Measurements from ENCODE around the gene NHEJ1.

The NHEJ1 gene

DNA sequence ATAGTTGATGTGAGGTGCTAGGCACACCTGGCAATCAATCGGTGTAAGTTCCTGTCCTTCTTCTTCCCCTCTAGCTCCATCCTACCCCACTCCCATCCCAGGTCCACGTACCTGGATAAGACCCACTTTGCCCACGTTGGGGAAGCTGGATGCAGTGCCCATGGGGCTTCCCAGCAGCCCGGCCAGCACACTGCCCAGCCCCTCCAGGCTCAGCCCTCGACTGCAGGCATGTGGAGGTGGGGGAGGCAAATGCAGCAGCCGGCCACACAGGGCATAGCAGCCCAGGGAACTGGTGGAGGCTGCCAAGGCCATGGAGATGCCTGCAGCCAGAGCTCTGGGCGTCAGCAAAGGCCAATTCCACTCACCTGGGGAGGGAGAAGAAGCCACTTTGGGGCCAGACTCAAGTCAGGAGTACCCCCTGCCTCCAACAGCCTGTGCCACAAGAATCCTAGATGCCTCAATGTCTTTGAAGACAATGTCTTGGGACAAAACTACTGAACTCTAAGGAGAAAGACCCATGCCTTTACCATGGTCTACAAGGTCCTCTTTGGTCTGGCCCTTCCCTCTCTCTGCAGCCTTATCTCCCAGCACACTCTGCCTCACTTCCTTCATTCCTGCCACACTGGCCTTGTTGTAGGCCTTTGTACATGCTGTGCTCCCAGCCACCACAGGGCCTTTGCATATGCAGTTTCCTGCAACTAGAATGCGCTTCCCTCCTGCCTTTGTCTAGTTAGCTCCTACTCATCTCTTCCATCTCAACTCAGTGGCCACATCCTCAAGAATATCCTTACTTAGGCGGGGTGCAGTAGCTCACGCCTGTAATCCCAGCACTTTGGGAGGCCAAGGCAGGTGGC lies 4.7 kb upstream of the NHEJ1 start:
- ChIA-PET POLR2A (no interaction called here), CTCF (interaction anchor here (1.0 to 4.3 kb wide), 8 partner anchors 11 to 362 kb away, joined by 3 to 28 read pairs (median 4); partner anchors contain the start of gene CNPPD1)
- WGBS (ENCODE audit: insufficient coverage): 89% methylated on average over 8 of the region's 10 CpGs
- Histone ChIP-seq H3K27me3 (replicated peaks in 2 of 5; ENCODE audit: control insufficient read depth in 4 of 5, insufficient read depth in 5 of 5, low read length in 4 of 5) (no peaks in the 10 kb centered on the region), H3K27ac (ENCODE audit: insufficient read depth in 1 of 2, low read depth in 1 of 2, low read length in 2 of 2, poor library complexity in 1 of 2, severe bottlenecking in 2 of 2) (no peak overlapping the region), H3K9me3 (ENCODE audit: control extremely low read depth in 1 of 5, control insufficient read depth in 4 of 5, insufficient read depth in 2 of 5, low read depth in 1 of 5, low read length in 4 of 5) (no peaks in the 10 kb centered on the region), H3K4me1 (ENCODE audit: control extremely low read depth in 1 of 4, control insufficient read depth in 4 of 4, insufficient read depth in 4 of 4, low read length in 3 of 4) (peaks cover 0 to 19% (median 10%) of the 10 kb centered on the region in 4 experiments), H3K36me3 (ENCODE audit: control insufficient read depth in 4 of 4, insufficient read depth in 4 of 4, low read length in 3 of 4) (no peaks in the 10 kb centered on the region), H3K4me3 (ENCODE audit: control insufficient read depth in 1 of 7, extremely low read depth in 1 of 7, insufficient read depth in 4 of 7, low read depth in 2 of 7, low read length in 6 of 7) (no peak overlapping the region)
- DNase-seq: no peak

DNA sequence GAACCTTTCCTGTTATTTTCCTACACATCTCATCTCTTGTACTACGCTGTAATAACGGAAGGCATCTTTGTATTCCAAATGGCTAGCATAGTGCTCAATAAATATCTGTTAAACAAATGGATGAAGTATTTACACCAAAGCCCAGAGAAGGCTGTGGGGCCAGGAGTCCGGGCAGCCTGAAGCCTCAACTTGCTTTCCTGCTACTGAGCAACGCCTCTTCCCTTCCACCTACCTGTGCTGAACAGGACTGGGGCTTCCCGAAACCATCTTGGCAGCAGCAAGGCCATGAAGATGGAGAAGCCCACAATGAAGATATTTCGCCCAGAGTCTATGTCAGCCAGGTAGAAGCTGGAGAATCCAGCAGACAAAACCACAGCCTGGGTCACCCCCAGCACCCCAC lies 2.5 kb upstream of the NHEJ1 start:
- no peak overlapping the region for H3K27ac ChIP-seq (ENCODE audit: insufficient read depth in 1 of 2, low read depth in 1 of 2, low read length in 2 of 2, poor library complexity in 1 of 2, severe bottlenecking in 2 of 2)
- 100% methylated on average over 2 of the region's 6 CpGs for WGBS (ENCODE audit: insufficient coverage)
- no peaks in the 10 kb centered on the region for H3K9me3 ChIP-seq (ENCODE audit: control extremely low read depth in 1 of 5, control insufficient read depth in 4 of 5, insufficient read depth in 2 of 5, low read depth in 1 of 5, low read length in 4 of 5)
- H3K4me1 ChIP-seq (ENCODE audit: control extremely low read depth in 1 of 4, control insufficient read depth in 4 of 4, insufficient read depth in 4 of 4, low read length in 3 of 4): peaks cover 0 to 18% (median 14%) of the 10 kb centered on the region in 4 experiments
- H3K4me3 ChIP-seq (ENCODE audit: control insufficient read depth in 1 of 7, extremely low read depth in 1 of 7, insufficient read depth in 4 of 7, low read depth in 2 of 7, low read length in 6 of 7): no peak overlapping the region
- POLR2A ChIA-PET: no interaction called here
- CTCF ChIA-PET: interaction anchor here (0.6 to 4.3 kb wide), 6 partner anchors 14 to 55 kb away, joined by 3 to 28 read pairs (median 3); partner anchors contain the start of gene CNPPD1
- no peaks in the 10 kb centered on the region for H3K27me3 ChIP-seq (replicated peaks in 2 of 5; ENCODE audit: control insufficient read depth in 4 of 5, insufficient read depth in 5 of 5, low read length in 4 of 5)
- DNase-seq: no peak
- peaks cover 0 to under 1% (median under 1%) of the 10 kb centered on the region in 4 experiments for H3K36me3 ChIP-seq (ENCODE audit: control insufficient read depth in 4 of 4, insufficient read depth in 4 of 4, low read length in 3 of 4)

- POLR2A ChIA-PET: no interaction called here
- 85% methylated on average over 4 of the region's 4 CpGs for WGBS (ENCODE audit: insufficient coverage)
- H3K9me3 ChIP-seq (ENCODE audit: control extremely low read depth in 1 of 5, control insufficient read depth in 4 of 5, insufficient read depth in 2 of 5, low read depth in 1 of 5, low read length in 4 of 5): no peaks in the 10 kb centered on the region
These were observed 482 bp upstream of the NHEJ1 start for GRCh38 chr2:219161097-219161496.

DNA sequence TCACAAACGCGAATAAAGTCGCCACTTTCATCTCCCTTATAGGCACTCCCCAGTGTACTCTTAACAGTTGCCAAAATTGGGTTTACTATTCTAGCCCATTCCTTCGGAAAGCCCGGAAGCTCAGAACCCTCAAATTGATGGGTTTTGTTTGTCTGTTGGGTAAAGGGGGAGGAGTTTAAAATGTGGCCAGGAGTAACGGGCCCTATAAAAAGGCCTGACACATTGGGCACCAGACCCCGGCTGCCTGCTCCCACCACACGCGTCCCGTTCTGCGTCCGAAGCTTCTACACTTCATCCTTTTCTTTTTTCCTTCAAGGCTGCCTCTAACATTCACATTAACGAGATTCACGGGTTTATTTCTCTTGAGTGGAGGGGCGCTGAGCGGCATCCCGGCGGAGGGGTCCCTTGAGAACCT lies 837 bp downstream of the NHEJ1 start:
- H3K4me1 ChIP-seq (ENCODE audit: control extremely low read depth in 1 of 4, control insufficient read depth in 4 of 4, insufficient read depth in 4 of 4, low read length in 3 of 4): peaks cover 0 to 14% (median 13%) of the 10 kb centered on the region in 4 experiments
- POLR2A ChIA-PET: no interaction called here
- H3K4me3 ChIP-seq (ENCODE audit: control insufficient read depth in 1 of 7, extremely low read depth in 1 of 7, insufficient read depth in 4 of 7, low read depth in 2 of 7, low read length in 6 of 7): peak overlapping the region in 6 of 7 experiments; percentile 75 to 84 (median 79)

More at GRCh38 chr2:219161097-219161496, 482 bp upstream of the NHEJ1 start:
- no peaks in the 10 kb centered on the region for H3K27me3 ChIP-seq (replicated peaks in 2 of 5; ENCODE audit: control insufficient read depth in 4 of 5, insufficient read depth in 5 of 5, low read length in 4 of 5)
- peak overlapping the region in 5 of 7 experiments; percentile 75 to 84 (median 80) for H3K4me3 ChIP-seq (ENCODE audit: control insufficient read depth in 1 of 7, extremely low read depth in 1 of 7, insufficient read depth in 4 of 7, low read depth in 2 of 7, low read length in 6 of 7)
- H3K27ac ChIP-seq (ENCODE audit: insufficient read depth in 1 of 2, low read depth in 1 of 2, low read length in 2 of 2, poor library complexity in 1 of 2, severe bottlenecking in 2 of 2): no peak overlapping the region
- DNase-seq: no peak
- peaks cover 0 to 14% (median 13%) of the 10 kb centered on the region in 4 experiments for H3K4me1 ChIP-seq (ENCODE audit: control extremely low read depth in 1 of 4, control insufficient read depth in 4 of 4, insufficient read depth in 4 of 4, low read length in 3 of 4)
- CTCF ChIA-PET: interaction anchor here (1.0 to 8.9 kb wide), 4 partner anchors 9 to 133 kb away, joined by 3 to 120 read pairs (median 26); partner anchors contain the start of gene SLC23A3
- H3K36me3 ChIP-seq (ENCODE audit: control insufficient read depth in 4 of 4, insufficient read depth in 4 of 4, low read length in 3 of 4): peaks cover 0 to 15% (median 10%) of the 10 kb centered on the region in 4 experiments

DNA sequence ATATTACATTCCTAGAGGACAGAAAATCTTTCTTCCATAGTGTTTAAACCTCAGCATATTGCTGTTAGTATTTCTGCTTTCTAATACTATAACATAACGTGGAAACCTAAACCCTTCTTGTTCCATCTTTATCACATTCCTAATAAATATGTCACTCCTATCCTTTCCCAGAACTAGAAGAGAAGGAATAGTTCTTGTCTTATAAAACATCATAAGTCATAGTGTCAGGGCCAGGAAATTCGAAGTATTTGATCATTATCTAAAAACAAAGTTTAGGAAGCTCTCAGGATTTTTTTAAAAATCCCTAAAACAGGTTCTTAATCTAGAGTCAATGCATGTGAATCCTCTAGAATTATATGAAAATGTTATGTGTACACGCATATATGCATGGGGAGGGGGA lies 2.0 kb downstream of the NHEJ1 start:
- no peak for DNase-seq
- Histone ChIP-seq H3K36me3 (ENCODE audit: control insufficient read depth in 4 of 4, insufficient read depth in 4 of 4, low read length in 3 of 4) (peaks cover 4 to 24% (median 13%) of the 10 kb centered on the region in 4 experiments), H3K9me3 (ENCODE audit: control extremely low read depth in 1 of 5, control insufficient read depth in 4 of 5, insufficient read depth in 2 of 5, low read depth in 1 of 5, low read length in 4 of 5) (no peaks in the 10 kb centered on the region), H3K4me1 (ENCODE audit: control extremely low read depth in 1 of 4, control insufficient read depth in 4 of 4, insufficient read depth in 4 of 4, low read length in 3 of 4) (peaks cover 0 to 14% (median 13%) of the 10 kb centered on the region in 4 experiments), H3K27me3 (replicated peaks in 2 of 5; ENCODE audit: control insufficient read depth in 4 of 5, insufficient read depth in 5 of 5, low read length in 4 of 5) (no peaks in the 10 kb centered on the region), H3K4me3 (ENCODE audit: control insufficient read depth in 1 of 7, extremely low read depth in 1 of 7, insufficient read depth in 4 of 7, low read depth in 2 of 7, low read length in 6 of 7) (no peak overlapping the region), H3K27ac (ENCODE audit: insufficient read depth in 1 of 2, low read depth in 1 of 2, low read length in 2 of 2, poor library complexity in 1 of 2, severe bottlenecking in 2 of 2) (no peak overlapping the region)
- 100% methylated on average over 1 of the region's 3 CpGs for WGBS (ENCODE audit: insufficient coverage)
- ChIA-PET POLR2A (no interaction called here), CTCF (interaction anchor here (0.6 to 14.8 kb wide), 22 partner anchors 8 to 611 kb away, joined by 3 to 162 read pairs (median 4); partner anchors contain the start of genes CNPPD1, GLB1L, IHH and SLC23A3)

More for the DNA sequence above, 837 bp downstream of the NHEJ1 start:
- Histone ChIP-seq H3K36me3 (ENCODE audit: control insufficient read depth in 4 of 4, insufficient read depth in 4 of 4, low read length in 3 of 4) (peaks cover 0 to 16% (median 10%) of the 10 kb centered on the region in 4 experiments), H3K27ac (ENCODE audit: insufficient read depth in 1 of 2, low read depth in 1 of 2, low read length in 2 of 2, poor library complexity in 1 of 2, severe bottlenecking in 2 of 2) (no peak overlapping the region), H3K27me3 (replicated peaks in 2 of 5; ENCODE audit: control insufficient read depth in 4 of 5, insufficient read depth in 5 of 5, low read length in 4 of 5) (no peaks in the 10 kb centered on the region), H3K9me3 (ENCODE audit: control extremely low read depth in 1 of 5, control insufficient read depth in 4 of 5, insufficient read depth in 2 of 5, low read depth in 1 of 5, low read length in 4 of 5) (no peaks in the 10 kb centered on the region)
- DNase-seq: no peak
- CTCF ChIA-PET: interaction anchor here (0.6 to 14.8 kb wide), 24 partner anchors 10 to 572 kb away, joined by 3 to 162 read pairs (median 4); partner anchors contain the start of genes CNPPD1, GLB1L, IHH and SLC23A3
- WGBS (ENCODE audit: insufficient coverage): 14% methylated on average over 15 of the region's 18 CpGs

- whole genome bisulfite sequencing (ENCODE audit: insufficient coverage): 91% methylated on average over 4 of the region's 4 CpGs
These were observed 2.6 kb downstream of the NHEJ1 start for GRCh38 chr2:219158025-219158424.

More at GRCh38 chr2:219158025-219158424, 2.6 kb downstream of the NHEJ1 start:
- no peak for DNase-seq
- H3K27me3 ChIP-seq (replicated peaks in 2 of 5; ENCODE audit: control insufficient read depth in 4 of 5, insufficient read depth in 5 of 5, low read length in 4 of 5): no peaks in the 10 kb centered on the region
- CTCF ChIA-PET: interaction anchor here (0.6 to 14.8 kb wide), 19 partner anchors 8 to 611 kb away, joined by 3 to 162 read pairs (median 4); partner anchors contain the start of genes CNPPD1, IHH and SLC23A3
- H3K9me3 ChIP-seq (ENCODE audit: control extremely low read depth in 1 of 5, control insufficient read depth in 4 of 5, insufficient read depth in 2 of 5, low read depth in 1 of 5, low read length in 4 of 5): no peaks in the 10 kb centered on the region
- H3K4me3 ChIP-seq (ENCODE audit: control insufficient read depth in 1 of 7, extremely low read depth in 1 of 7, insufficient read depth in 4 of 7, low read depth in 2 of 7, low read length in 6 of 7): no peak overlapping the region
- H3K36me3 ChIP-seq (ENCODE audit: control insufficient read depth in 4 of 4, insufficient read depth in 4 of 4, low read length in 3 of 4): peaks cover 6 to 26% (median 13%) of the 10 kb centered on the region in 4 experiments
- POLR2A ChIA-PET: no interaction called here
- H3K27ac ChIP-seq (ENCODE audit: insufficient read depth in 1 of 2, low read depth in 1 of 2, low read length in 2 of 2, poor library complexity in 1 of 2, severe bottlenecking in 2 of 2): no peak overlapping the region
- H3K4me1 ChIP-seq (ENCODE audit: control extremely low read depth in 1 of 4, control insufficient read depth in 4 of 4, insufficient read depth in 4 of 4, low read length in 3 of 4): peaks cover 0 to 14% (median 13%) of the 10 kb centered on the region in 4 experiments

Measured in common myeloid progenitor, CD34-positive (primary cell).